ENCODE data around the gene NEDD9.

NEDD9 gene

GRCh38 chr6:11177271-11177670, 55.2 kb downstream of the NEDD9 start:
- DNase-seq (ENCODE audit: low spot score) = no peak

GRCh38 chr6:11174242-11174611, 58.2 kb downstream of the NEDD9 start:
- no peak for DNase-seq (ENCODE audit: low spot score)

GRCh38 chr6:11172501-11173327, 59.8 kb downstream of the NEDD9 start:
- peak; percentile 28 for DNase-seq (ENCODE audit: low spot score)

- DNase-seq (ENCODE audit: low spot score) = no peak
Measured at GRCh38 chr6:11171952-11172351, 60.5 kb downstream of the NEDD9 start.

- DNase-seq (ENCODE audit: low spot score) = no peak
Measured at GRCh38 chr6:11168091-11168635, 64.3 kb downstream of the NEDD9 start.

- no peak for DNase-seq (ENCODE audit: low spot score)
Measured at GRCh38 chr6:11166948-11167347, 65.5 kb downstream of the NEDD9 start.

- peak; percentile 25 for DNase-seq (ENCODE audit: low spot score)
Measured at GRCh38 chr6:11164717-11165646, 67.5 kb downstream of the NEDD9 start.

GRCh38 chr6:11163932-11164331, 68.5 kb downstream of the NEDD9 start:
- no peak for DNase-seq (ENCODE audit: low spot score)

- DNase-seq (ENCODE audit: low spot score) = no peak
Measured at GRCh38 chr6:11162262-11162661, 70.2 kb downstream of the NEDD9 start.

GRCh38 chr6:11161031-11161956, 71.2 kb downstream of the NEDD9 start:
- no peak for DNase-seq (ENCODE audit: low spot score)

- DNase-seq (ENCODE audit: low spot score) = no peak
Measured at GRCh38 chr6:11160199-11160598, 72.3 kb downstream of the NEDD9 start.

- DNase-seq (ENCODE audit: low spot score) = no peak
Measured at GRCh38 chr6:11155589-11155988, 76.9 kb downstream of the NEDD9 start.

- no peak for DNase-seq (ENCODE audit: low spot score)
Measured at GRCh38 chr6:11153447-11153846, 79.0 kb downstream of the NEDD9 start.

- DNase-seq (ENCODE audit: low spot score) = no peak
Measured at GRCh38 chr6:11152581-11152980, 79.9 kb downstream of the NEDD9 start.

- DNase-seq (ENCODE audit: low spot score) = no peak
Measured at GRCh38 chr6:11151488-11151887, 81.0 kb downstream of the NEDD9 start.

GRCh38 chr6:11149551-11149950, 82.9 kb downstream of the NEDD9 start:
- no peak for DNase-seq (ENCODE audit: low spot score)

GRCh38 chr6:11146117-11146826, 86.2 kb downstream of the NEDD9 start:
- no peak for DNase-seq (ENCODE audit: low spot score)

- peak; percentile 41 for DNase-seq (ENCODE audit: low spot score)
Measured at GRCh38 chr6:11144393-11144851, 88.0 kb downstream of the NEDD9 start.

GRCh38 chr6:11143394-11144371, 88.8 kb downstream of the NEDD9 start:
- no peak for DNase-seq (ENCODE audit: low spot score)

Measured in HuH-7.5 (cell line).